H9 (cell line): ENCODE measurements around the gene BNIP5. TPM values are rescaled to one million over a fixed set of nuclear protein-coding genes. Genes with fewer than 3 reads are reported as not detected.

ENCODE experiments used
- DNase-seq: peaks from one replicate; pipeline ENCODE4 v3.0.0-alpha.2; 2017
- H2AFZ ChIP-seq: one replicate; pipeline ENCODE4 v1.6.1; 2013; ENCODE audit warnings: mild to moderate bottlenecking, low read length, control low read depth, moderate library complexity
- H2AK5ac ChIP-seq: 2 replicates; pipeline ENCODE4 v1.6.1; 2013; ENCODE audit warnings: low read length, control low read depth, mixed read lengths; ENCODE audit not compliant: insufficient read length
- H2BK120ac ChIP-seq: one replicate; pipeline ENCODE4 v1.6.1; 2013; ENCODE audit warnings: low read depth, mild to moderate bottlenecking, low read length, control low read depth, inconsistent platforms; ENCODE audit not compliant: poor library complexity, severe bottlenecking
- H2BK12ac ChIP-seq: 2 replicates; pipeline ENCODE4 v1.6.1; 2013; ENCODE audit warnings: low read length, control low read depth, mixed read lengths, low read depth; ENCODE audit not compliant: insufficient read length
- H2BK15ac ChIP-seq: 2 replicates; pipeline ENCODE4 v1.6.1; 2013; ENCODE audit warnings: low read depth, low read length, control low read depth
- H2BK20ac ChIP-seq: one replicate; pipeline ENCODE4 v1.6.1; 2013; ENCODE audit warnings: low read depth, mild to moderate bottlenecking, low read length, control low read depth, inconsistent platforms; ENCODE audit not compliant: poor library complexity, severe bottlenecking
- H2BK5ac ChIP-seq: 2 replicates; pipeline ENCODE4 v1.6.1; 2013; ENCODE audit warnings: low read length, control low read depth, mixed read lengths; ENCODE audit not compliant: insufficient read length
- H3K14ac ChIP-seq: 2 replicates; pipeline ENCODE4 v1.6.1; 2013; ENCODE audit warnings: low read length, control low read depth; ENCODE audit not compliant: insufficient read depth
- H3K18ac ChIP-seq: 2 replicates; pipeline ENCODE4 v1.6.1; 2013; ENCODE audit warnings: low read depth, mild to moderate bottlenecking, mixed read lengths, low read length, control low read depth; ENCODE audit not compliant: insufficient read length
- H3K23ac ChIP-seq: 2 replicates; pipeline ENCODE4 v1.6.1; 2013; ENCODE audit warnings: low read length, control low read depth, mixed read lengths, low read depth; ENCODE audit not compliant: insufficient read length
- H3K23me2 ChIP-seq: 2 replicates; pipeline ENCODE4 v1.6.1; 2013; ENCODE audit warnings: low read depth, mild to moderate bottlenecking, mixed read lengths, low read length, control low read depth; ENCODE audit not compliant: insufficient read length, poor library complexity, severe bottlenecking
- H3K27ac ChIP-seq: 2 replicates; pipeline ENCODE4 v1.5.1; 2013; ENCODE audit warnings: low read length, control low read depth, mixed read lengths, low read depth; ENCODE audit not compliant: insufficient read length
- H3K27me3 ChIP-seq: 2 replicates; pipeline ENCODE4 v1.6.1; 2013; ENCODE audit warnings: low read length, control low read depth, inconsistent platforms; ENCODE audit not compliant: insufficient read depth
- H3K4ac ChIP-seq: 2 replicates; pipeline ENCODE4 v1.6.1; 2013; ENCODE audit warnings: low read depth, mild to moderate bottlenecking, control low read depth, inconsistent platforms, low read length, moderate library complexity
- H3K4me1 ChIP-seq: 2 replicates; pipeline ENCODE4 v1.6.1; 2013; ENCODE audit warnings: low read length, control low read depth, inconsistent platforms; ENCODE audit not compliant: insufficient read depth
- H3K4me2 ChIP-seq: 2 replicates; pipeline ENCODE4 v1.6.1; 2013; ENCODE audit warnings: low read length, control low read depth, mixed read lengths; ENCODE audit not compliant: insufficient read length, insufficient read depth
- H3K56ac ChIP-seq: 2 replicates; pipeline ENCODE4 v1.6.1; 2013; ENCODE audit warnings: low read depth, mild to moderate bottlenecking, mixed read lengths, low read length, control low read depth; ENCODE audit not compliant: insufficient read length
- H3K79me1 ChIP-seq: 2 replicates; pipeline ENCODE4 v1.6.1; 2013; ENCODE audit warnings: low read depth, mild to moderate bottlenecking, moderate library complexity, low read length, control low read depth, inconsistent platforms; ENCODE audit not compliant: insufficient read depth, poor library complexity, severe bottlenecking
- H3K79me2 ChIP-seq: 2 replicates; pipeline ENCODE4 v1.6.1; 2013; ENCODE audit warnings: low read length, control low read depth, inconsistent platforms; ENCODE audit not compliant: insufficient read depth
- H3K9ac ChIP-seq: 2 replicates; pipeline ENCODE4 v1.6.1; 2013; ENCODE audit warnings: low read length, control low read depth, mixed read lengths; ENCODE audit not compliant: insufficient read length; ENCODE audit errors: extremely low read depth
- H3K9me3 ChIP-seq: one replicate; pipeline ENCODE4 v1.6.1; 2013; ENCODE audit warnings: low read depth, low read length, inconsistent platforms; ENCODE audit not compliant: control insufficient read depth
- H3T11ph ChIP-seq: one replicate; pipeline ENCODE4 v1.6.1; 2013; ENCODE audit warnings: mild to moderate bottlenecking, low read length, control low read depth, inconsistent platforms
- H4K20me1 ChIP-seq: one replicate; pipeline ENCODE4 v1.6.1; 2013; ENCODE audit not compliant: control insufficient read depth, insufficient read length, insufficient read depth
- H4K5ac ChIP-seq: 2 replicates; pipeline ENCODE4 v1.6.1; 2013; ENCODE audit warnings: low read depth, mild to moderate bottlenecking, mixed read lengths, low read length, control low read depth; ENCODE audit not compliant: insufficient read length
- H4K8ac ChIP-seq: replicated peaks from 2 replicates; pipeline ENCODE4 v1.6.1; 2013; ENCODE audit warnings: low read length, control low read depth, mixed read lengths, low read depth; ENCODE audit not compliant: insufficient read length
- H4K91ac ChIP-seq: 2 replicates; pipeline ENCODE4 v1.6.1; 2013; ENCODE audit warnings: low read depth, mild to moderate bottlenecking, moderate library complexity, mixed read lengths, low read length, control low read depth; ENCODE audit not compliant: insufficient read length
- H3K27ac Mint-ChIP-seq, 3 experiments: 2 replicates in 2 of 3; 3 replicates in 1 of 3; pipeline ENCODE4 v1.8.0; 2020 to 2021; ENCODE audit warnings: mixed read lengths in 3 of 3, mild to moderate bottlenecking in 1 of 3, moderate library complexity in 1 of 3
- H3K27me3 Mint-ChIP-seq: 2 replicates; pipeline ENCODE4 v1.8.0; 2021; ENCODE audit warnings: low read depth, mild to moderate bottlenecking, moderate library complexity, mixed read lengths
- H3K36me3 Mint-ChIP-seq, 3 experiments: 2 replicates in 2 of 3; 3 replicates in 1 of 3; pipeline ENCODE4 v1.8.0; 2020 to 2021; ENCODE audit warnings: low read depth in 3 of 3, mixed read lengths in 3 of 3; ENCODE audit not compliant: insufficient read depth in 1 of 3
- H3K4me1 Mint-ChIP-seq, 2 experiments: 2 replicates each; pipeline ENCODE4 v1.8.0; 2020; ENCODE audit warnings: mixed read lengths in 2 of 2
- H3K4me3 Mint-ChIP-seq, 2 experiments: 2 replicates in 1 of 2; 3 replicates in 1 of 2; pipeline ENCODE4 v1.8.0; 2020 to 2021; ENCODE audit warnings: mild to moderate bottlenecking in 2 of 2, mixed read lengths in 2 of 2, moderate library complexity in 1 of 2
- H3K9me3 Mint-ChIP-seq, 2 experiments: 2 replicates in 1 of 2; 3 replicates in 1 of 2; pipeline ENCODE4 v1.8.0; 2020; ENCODE audit warnings: mild to moderate bottlenecking in 2 of 2, mixed read lengths in 2 of 2, moderate library complexity in 1 of 2
- WGBS: extraction: QIAGEN DNeasy Blood & Tissue Kit; methylation state at CpG from one replicate; pipeline ENCODE4 v1.1.7; 2013; ENCODE audit warnings: missing lambda C conversion rate, low lambda C conversion rate, mixed read lengths; ENCODE audit not compliant: insufficient read length; ENCODE audit errors: extremely low coverage; 5-methylcytosine and 5-hydroxymethylcytosine counted together
- total RNA-seq: library from RNA; stranded (reverse); gene quantifications from 2 replicates; pipeline ENCODE4 v1.2.1, GENCODE V29; 2021
- TF ChIP-seq, protein P1 (sequence below): fragments of 200-600 bp; sonication (generic); conservative IDR thresholded peaks from 3 replicates; pipeline ENCODE4 v1.8.0; 2021; ENCODE audit warnings: antibody characterized with exemption, mild to moderate bottlenecking

BNIP5 gene
- total RNA-seq, 1 experiment from 2014 or later: not detected

GRCh38 chr6:36272234-36272633 lies 64.5 kb downstream of the BNIP5 start:
- Histone ChIP-seq H2AFZ (no peak overlapping the region), H3K4ac (no peak overlapping the region), H3K27ac (no peak overlapping the region), H2BK120ac (no peak overlapping the region), H3K23ac (no peak overlapping the region), H4K5ac (no peak overlapping the region), H4K91ac (no peak overlapping the region), H2BK20ac (no peak overlapping the region), H3K9ac (no peak overlapping the region), H3K14ac (no peak overlapping the region), H2BK5ac (no peak overlapping the region), H2BK12ac (no peak overlapping the region), H3K56ac (no peak overlapping the region), H4K20me1 (no peaks in the 10 kb centered on the region), H2BK15ac (no peak overlapping the region), H3K27me3 (no peaks in the 10 kb centered on the region; the same call in 1 of the 2 replicates), H3K9me3 (no peaks in the 10 kb centered on the region), H3T11ph (no peak overlapping the region), H3K23me2 (no peaks in the 10 kb centered on the region), H3K4me1 (no peaks in the 10 kb centered on the region), H3K79me2 (no peaks in the 10 kb centered on the region), H3K18ac (no peak overlapping the region), H3K4me2 (no peak overlapping the region), H4K8ac (no peak overlapping the region), H3K79me1 (no peaks in the 10 kb centered on the region), H2AK5ac (no peak overlapping the region)
- no peak overlapping the region for H3K4me3 Mint-ChIP-seq
- no peak for DNase-seq
- peaks cover 3 to 5% of the 10 kb centered on the region in 2 experiments; a peak in 3 of 4 replicates for H3K4me1 Mint-ChIP-seq
- no peaks in the 10 kb centered on the region for H3K36me3 Mint-ChIP-seq
- no CpG with 5 or more reads among the region's 8 CpGs for WGBS
- H3K9me3 Mint-ChIP-seq: no peaks in the 10 kb centered on the region
- peaks cover 10% of the 10 kb centered on the region for H3K27me3 Mint-ChIP-seq
- no peak overlapping the region for H3K27ac Mint-ChIP-seq
- TF ChIP-seq, protein P1, sequence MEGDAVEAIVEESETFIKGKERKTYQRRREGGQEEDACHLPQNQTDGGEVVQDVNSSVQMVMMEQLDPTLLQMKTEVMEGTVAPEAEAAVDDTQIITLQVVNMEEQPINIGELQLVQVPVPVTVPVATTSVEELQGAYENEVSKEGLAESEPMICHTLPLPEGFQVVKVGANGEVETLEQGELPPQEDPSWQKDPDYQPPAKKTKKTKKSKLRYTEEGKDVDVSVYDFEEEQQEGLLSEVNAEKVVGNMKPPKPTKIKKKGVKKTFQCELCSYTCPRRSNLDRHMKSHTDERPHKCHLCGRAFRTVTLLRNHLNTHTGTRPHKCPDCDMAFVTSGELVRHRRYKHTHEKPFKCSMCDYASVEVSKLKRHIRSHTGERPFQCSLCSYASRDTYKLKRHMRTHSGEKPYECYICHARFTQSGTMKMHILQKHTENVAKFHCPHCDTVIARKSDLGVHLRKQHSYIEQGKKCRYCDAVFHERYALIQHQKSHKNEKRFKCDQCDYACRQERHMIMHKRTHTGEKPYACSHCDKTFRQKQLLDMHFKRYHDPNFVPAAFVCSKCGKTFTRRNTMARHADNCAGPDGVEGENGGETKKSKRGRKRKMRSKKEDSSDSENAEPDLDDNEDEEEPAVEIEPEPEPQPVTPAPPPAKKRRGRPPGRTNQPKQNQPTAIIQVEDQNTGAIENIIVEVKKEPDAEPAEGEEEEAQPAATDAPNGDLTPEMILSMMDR: no peak
